ENCODE data around the gene SMOC1. TPM values are rescaled to one million over a fixed set of nuclear protein-coding genes. Genes with fewer than 3 reads are reported as not detected.

The SMOC1 gene
- total and polyA plus RNA-seq, 9 of the 15 experiments (the other 6 are each of a cell fraction or from before 2014, with no cell fraction given), result 0.04 TPM; not detected in 8

DNA sequence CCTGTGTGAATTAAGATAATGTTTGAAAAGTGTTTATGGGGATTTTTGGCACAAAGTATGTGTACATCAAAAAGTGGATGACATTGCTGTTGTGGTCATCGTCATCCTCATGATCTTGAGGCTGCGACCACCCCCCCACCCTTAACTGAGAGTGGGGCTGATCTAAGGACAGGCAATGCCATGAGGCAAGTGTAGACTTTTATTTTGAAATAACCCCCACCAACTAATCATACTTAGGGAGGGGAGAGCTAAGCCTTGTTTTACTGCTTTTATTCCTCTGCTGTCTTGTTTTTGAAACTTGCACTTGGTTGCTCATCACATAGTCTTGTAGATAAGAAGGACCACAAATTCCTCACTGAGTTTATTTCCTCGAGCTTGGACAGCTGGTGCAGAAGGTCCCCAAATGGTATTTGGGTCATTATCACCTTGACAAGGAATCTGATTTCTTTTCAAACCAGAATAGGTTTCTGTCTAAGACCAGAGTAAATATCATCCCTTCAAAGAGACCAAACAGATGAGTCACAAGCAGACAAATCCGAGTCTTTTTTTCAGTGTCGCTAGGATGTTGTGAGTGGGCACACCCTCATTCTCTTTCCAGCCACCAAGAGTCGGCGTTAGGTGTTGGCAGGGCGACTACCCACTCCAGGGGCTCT, 23.9 kb upstream of the SMOC1 start:
- POLR2A ChIA-PET, result interaction anchor here (0.7 kb wide), 1 partner anchor 146 kb away, joined by 5 read pairs; no protein-coding TSS in a partner anchor
- in situ Hi-C loops (cut with MboI) (no loop called here), intact Hi-C loops (cut with micrococcal nuclease) (no loop called here)
- no peak for ATAC-seq
- Histone ChIP-seq H3K9me3 (replicated peaks; ENCODE audit: control insufficient read depth, insufficient read depth, low read depth, low read length) (no peaks in the 10 kb centered on the region), H4K20me1 (replicated peaks; ENCODE audit: control insufficient read depth, insufficient read depth, low read length) (no peaks in the 10 kb centered on the region), H3K79me2 (ENCODE audit: control insufficient read depth, insufficient read depth, low read length) (no peaks in the 10 kb centered on the region), H3K9ac (ENCODE audit: insufficient read depth in 1 of 2, low read depth in 2 of 2, low read length in 2 of 2) (no peak overlapping the region), H3K4me2 (ENCODE audit: insufficient read depth, low read length) (no peak overlapping the region), H3K4me1 (replicated peaks in 1 of 2; ENCODE audit: control insufficient read depth in 2 of 2, insufficient read depth in 2 of 2, low read length in 2 of 2) (no peaks in the 10 kb centered on the region), H3K27me3 (ENCODE audit: control insufficient read depth in 2 of 2, insufficient read depth in 2 of 2, low read length in 2 of 2) (peaks cover 3 to 15% of the 10 kb centered on the region in 2 experiments; a peak in 4 of 5 replicates), H3K36me3 (ENCODE audit: control insufficient read depth, insufficient read depth, low read length) (no peaks in the 10 kb centered on the region), H2AFZ (ENCODE audit: low read depth, low read length) (no peak overlapping the region), H3K4me3 (no peak overlapping the region), H3K9me1 (ENCODE audit: control insufficient read depth, insufficient read depth, low read length) (no peaks in the 10 kb centered on the region), H3K27ac (ENCODE audit: extremely low read depth, low read depth, low read length) (no peak overlapping the region)
- CTCF ChIA-PET (ENCODE audit: low intra/inter-chr PET ratio), result no interaction called here
- TF ChIP-seq MYNN (IDR thresholded peaks at IDR 0.05) (peak; percentile 99), MYNN (CRISPR knock-in tag; IDR thresholded peaks at IDR 0.05) (peak; percentile 86), RBM22 (IDR thresholded peaks at IDR 0.05; ENCODE audit: low read depth, low read length, poor library complexity, severe bottlenecking) (no peak)
- BruUV-seq (replicated peaks), result no TSS peak
- WGBS (ENCODE audit: insufficient coverage, low coverage, missing lambda C conversion rate), result 4% methylated on average over 7 of the region's 8 CpGs
- FAIRE-seq, result no peak
- DNase-seq (ENCODE audit: extremely low read depth in 1 of 4, low spot score in 3 of 4), result no peak

DNA sequence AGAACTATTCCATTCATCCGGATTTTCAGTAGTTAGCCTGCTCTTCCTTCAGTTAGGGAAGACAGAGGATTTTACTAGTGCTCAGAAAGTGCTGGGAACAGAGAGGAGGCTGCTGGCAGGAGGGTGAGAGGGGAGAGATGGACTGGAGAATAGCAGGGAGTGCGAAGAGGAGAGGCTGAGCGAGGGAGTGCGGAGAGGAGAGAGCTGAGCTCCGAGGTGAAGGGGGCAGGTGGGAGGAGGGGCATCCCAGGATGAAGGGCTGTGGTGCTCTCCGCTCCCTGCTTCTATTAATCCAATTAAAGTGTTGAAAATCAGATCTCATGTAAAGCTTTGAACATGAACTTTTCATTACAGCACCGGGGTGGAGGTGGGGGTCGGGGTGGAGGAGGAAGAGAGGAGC, 20.4 kb upstream of the SMOC1 start:
- ChIA-PET CTCF (ENCODE audit: low intra/inter-chr PET ratio) (no interaction called here), POLR2A (no interaction called here)
- no peak for ATAC-seq
- H3K4me1 ChIP-seq (replicated peaks in 1 of 2; ENCODE audit: control insufficient read depth in 2 of 2, insufficient read depth in 2 of 2, low read length in 2 of 2), result no peaks in the 10 kb centered on the region
- in situ Hi-C loops (cut with MboI), result no loop called here
- no peak for DNase-seq (ENCODE audit: extremely low read depth in 1 of 4, low spot score in 3 of 4)
- peaks cover 3 to 18% of the 10 kb centered on the region in 2 experiments; a peak in 4 of 5 replicates for H3K27me3 ChIP-seq (ENCODE audit: control insufficient read depth in 2 of 2, insufficient read depth in 2 of 2, low read length in 2 of 2)
- H2AFZ ChIP-seq (ENCODE audit: low read depth, low read length), result no peak overlapping the region
- 0% methylated on average over 3 of the region's 8 CpGs for WGBS (ENCODE audit: insufficient coverage, low coverage, missing lambda C conversion rate)
- H3K4me2 ChIP-seq (ENCODE audit: insufficient read depth, low read length), result no peak overlapping the region
- no peak overlapping the region for H3K9ac ChIP-seq (ENCODE audit: insufficient read depth in 1 of 2, low read depth in 2 of 2, low read length in 2 of 2)
- intact Hi-C loops (cut with micrococcal nuclease), result no loop called here
- no peak overlapping the region for H3K4me3 ChIP-seq
- no peaks in the 10 kb centered on the region for H3K36me3 ChIP-seq (ENCODE audit: control insufficient read depth, insufficient read depth, low read length)
- no peaks in the 10 kb centered on the region for H4K20me1 ChIP-seq (replicated peaks; ENCODE audit: control insufficient read depth, insufficient read depth, low read length)
- no peaks in the 10 kb centered on the region for H3K79me2 ChIP-seq (ENCODE audit: control insufficient read depth, insufficient read depth, low read length)
- no TSS peak for BruUV-seq (replicated peaks)
- no peaks in the 10 kb centered on the region for H3K9me1 ChIP-seq (ENCODE audit: control insufficient read depth, insufficient read depth, low read length)
- H3K27ac ChIP-seq (ENCODE audit: extremely low read depth, low read depth, low read length), result no peak overlapping the region
- no peaks in the 10 kb centered on the region for H3K9me3 ChIP-seq (replicated peaks; ENCODE audit: control insufficient read depth, insufficient read depth, low read depth, low read length)
- no peak for FAIRE-seq
- TF ChIP-seq, protein P1, sequence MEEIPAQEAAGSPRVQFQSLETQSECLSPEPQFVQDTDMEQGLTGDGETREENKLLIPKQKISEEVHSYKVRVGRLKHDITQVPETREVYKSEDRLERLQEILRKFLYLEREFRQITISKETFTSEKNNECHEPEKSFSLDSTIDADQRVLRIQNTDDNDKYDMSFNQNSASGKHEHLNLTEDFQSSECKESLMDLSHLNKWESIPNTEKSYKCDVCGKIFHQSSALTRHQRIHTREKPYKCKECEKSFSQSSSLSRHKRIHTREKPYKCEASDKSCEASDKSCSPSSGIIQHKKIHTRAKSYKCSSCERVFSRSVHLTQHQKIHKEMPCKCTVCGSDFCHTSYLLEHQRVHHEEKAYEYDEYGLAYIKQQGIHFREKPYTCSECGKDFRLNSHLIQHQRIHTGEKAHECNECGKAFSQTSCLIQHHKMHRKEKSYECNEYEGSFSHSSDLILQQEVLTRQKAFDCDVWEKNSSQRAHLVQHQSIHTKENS (CRISPR knock-in tag; IDR thresholded peaks at IDR 0.05), result no peak
- TF ChIP-seq, protein P2, sequence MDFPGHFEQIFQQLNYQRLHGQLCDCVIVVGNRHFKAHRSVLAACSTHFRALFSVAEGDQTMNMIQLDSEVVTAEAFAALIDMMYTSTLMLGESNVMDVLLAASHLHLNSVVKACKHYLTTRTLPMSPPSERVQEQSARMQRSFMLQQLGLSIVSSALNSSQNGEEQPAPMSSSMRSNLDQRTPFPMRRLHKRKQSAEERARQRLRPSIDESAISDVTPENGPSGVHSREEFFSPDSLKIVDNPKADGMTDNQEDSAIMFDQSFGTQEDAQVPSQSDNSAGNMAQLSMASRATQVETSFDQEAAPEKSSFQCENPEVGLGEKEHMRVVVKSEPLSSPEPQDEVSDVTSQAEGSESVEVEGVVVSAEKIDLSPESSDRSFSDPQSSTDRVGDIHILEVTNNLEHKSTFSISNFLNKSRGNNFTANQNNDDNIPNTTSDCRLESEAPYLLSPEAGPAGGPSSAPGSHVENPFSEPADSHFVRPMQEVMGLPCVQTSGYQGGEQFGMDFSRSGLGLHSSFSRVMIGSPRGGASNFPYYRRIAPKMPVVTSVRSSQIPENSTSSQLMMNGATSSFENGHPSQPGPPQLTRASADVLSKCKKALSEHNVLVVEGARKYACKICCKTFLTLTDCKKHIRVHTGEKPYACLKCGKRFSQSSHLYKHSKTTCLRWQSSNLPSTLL (IDR thresholded peaks at IDR 0.05), result no peak
- TF ChIP-seq TAF1 (IDR thresholded peaks at IDR 0.05; ENCODE audit: control insufficient read depth, extremely low read depth, insufficient read depth, low read length, severe bottlenecking) (no peak), SAFB (IDR thresholded peaks at IDR 0.05; ENCODE audit: borderline replicate concordance, low read depth, low read length) (no peak), RBBP5 (IDR thresholded peaks at IDR 0.05; ENCODE audit: borderline replicate concordance, insufficient read depth, low read length, poor library complexity, severe bottlenecking) (no peak), ZNF79 (CRISPR knock-in tag; IDR thresholded peaks at IDR 0.05; ENCODE audit: low read depth) (no peak)
- TF ChIP-seq, protein P3, sequence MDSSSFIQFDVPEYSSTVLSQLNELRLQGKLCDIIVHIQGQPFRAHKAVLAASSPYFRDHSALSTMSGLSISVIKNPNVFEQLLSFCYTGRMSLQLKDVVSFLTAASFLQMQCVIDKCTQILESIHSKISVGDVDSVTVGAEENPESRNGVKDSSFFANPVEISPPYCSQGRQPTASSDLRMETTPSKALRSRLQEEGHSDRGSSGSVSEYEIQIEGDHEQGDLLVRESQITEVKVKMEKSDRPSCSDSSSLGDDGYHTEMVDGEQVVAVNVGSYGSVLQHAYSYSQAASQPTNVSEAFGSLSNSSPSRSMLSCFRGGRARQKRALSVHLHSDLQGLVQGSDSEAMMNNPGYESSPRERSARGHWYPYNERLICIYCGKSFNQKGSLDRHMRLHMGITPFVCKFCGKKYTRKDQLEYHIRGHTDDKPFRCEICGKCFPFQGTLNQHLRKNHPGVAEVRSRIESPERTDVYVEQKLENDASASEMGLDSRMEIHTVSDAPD (CRISPR knock-in tag; IDR thresholded peaks at IDR 0.05), result no peak
